Nephron (organoid): Measurements from ENCODE around the gene TAS2R10.

Source experiments
- H3K27ac Mint-ChIP-seq, 3 experiments: 2 replicates each; pipeline ENCODE4 v1.8.0; 2020; ENCODE audit warnings: mixed read lengths in 3 of 3, mild to moderate bottlenecking in 2 of 3, moderate library complexity in 1 of 3
- H3K27me3 Mint-ChIP-seq: 2 replicates; pipeline ENCODE4 v1.8.0; 2021; ENCODE audit warnings: low read depth, mild to moderate bottlenecking, moderate library complexity, mixed read lengths
- H3K36me3 Mint-ChIP-seq: 2 replicates; pipeline ENCODE4 v1.8.0; 2020; ENCODE audit warnings: low read depth, mixed read lengths
- H3K4me1 Mint-ChIP-seq: 2 replicates; pipeline ENCODE4 v1.8.0; 2020; ENCODE audit warnings: mixed read lengths
- H3K4me3 Mint-ChIP-seq, 3 experiments: 2 replicates each; pipeline ENCODE4 v1.8.0; 2020; ENCODE audit warnings: mild to moderate bottlenecking in 3 of 3, mixed read lengths in 3 of 3, moderate library complexity in 2 of 3
- H3K9me3 Mint-ChIP-seq: 2 replicates; pipeline ENCODE4 v1.8.0; 2020; ENCODE audit warnings: mixed read lengths
- CTCF ChIP-seq, 3 experiments: fragments of 200-600 bp; sonication (generic); IDR thresholded peaks; one replicate each; pipeline ENCODE4 v1.5.0; 2021; ENCODE audit warnings: antibody characterized with exemption in 3 of 3; ENCODE audit not compliant: unreplicated experiment in 3 of 3

The TAS2R10 gene, protein sequence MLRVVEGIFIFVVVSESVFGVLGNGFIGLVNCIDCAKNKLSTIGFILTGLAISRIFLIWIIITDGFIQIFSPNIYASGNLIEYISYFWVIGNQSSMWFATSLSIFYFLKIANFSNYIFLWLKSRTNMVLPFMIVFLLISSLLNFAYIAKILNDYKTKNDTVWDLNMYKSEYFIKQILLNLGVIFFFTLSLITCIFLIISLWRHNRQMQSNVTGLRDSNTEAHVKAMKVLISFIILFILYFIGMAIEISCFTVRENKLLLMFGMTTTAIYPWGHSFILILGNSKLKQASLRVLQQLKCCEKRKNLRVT

GRCh38 chr12:10826258-10826657, at the start of gene TAS2R10:
Gene TAS2R10, minus strand, starts transcription at chr12:10826358. Its CDS starts 89 bp downstream, at chr12:10826269.
- Mint-ChIP-seq H3K4me1 (no peaks in the 10 kb centered on the region), H3K4me3 (no peak within 1 kb of the TSS), H3K27ac (no peak within 1 kb of the TSS), H3K36me3 (no peaks in the 10 kb centered on the region), H3K9me3 (no peaks in the 10 kb centered on the region), H3K27me3 (peaks cover 3% of the 10 kb centered on the region)
- no peak for TF ChIP-seq CTCF (IDR thresholded peaks at IDR 0.05; ENCODE audit: unreplicated experiment in 3 of 3)

GRCh38 chr12:10873378-10873777, 47.2 kb upstream of the TAS2R10 start:
- Mint-ChIP-seq H3K27me3 (no peaks in the 10 kb centered on the region), H3K36me3 (peaks cover 39% of the 10 kb centered on the region), H3K4me1 (no peaks in the 10 kb centered on the region), H3K4me3 (no peak overlapping the region), H3K9me3 (peaks cover 5% of the 10 kb centered on the region), H3K27ac (peak overlapping the region in 1 of 3 experiments; percentile 37)
- no peak for TF ChIP-seq CTCF (IDR thresholded peaks at IDR 0.05; ENCODE audit: unreplicated experiment in 3 of 3)

GRCh38 chr12:10867381-10867780, 41.2 kb upstream of the TAS2R10 start:
- Mint-ChIP-seq H3K4me1 (no peaks in the 10 kb centered on the region), H3K4me3 (no peak overlapping the region), H3K27me3 (no peaks in the 10 kb centered on the region), H3K27ac (no peak overlapping the region), H3K9me3 (peaks cover 11% of the 10 kb centered on the region), H3K36me3 (peaks cover 44% of the 10 kb centered on the region)
- no peak for TF ChIP-seq CTCF (IDR thresholded peaks at IDR 0.05; ENCODE audit: unreplicated experiment in 3 of 3)

- H3K4me1 Mint-ChIP-seq = no peaks in the 10 kb centered on the region
- H3K9me3 Mint-ChIP-seq = peaks cover 39% of the 10 kb centered on the region
- no peaks in the 10 kb centered on the region for H3K27me3 Mint-ChIP-seq
- H3K4me3 Mint-ChIP-seq = no peak overlapping the region
- no peak for TF ChIP-seq CTCF (IDR thresholded peaks at IDR 0.05; ENCODE audit: unreplicated experiment in 3 of 3)
- peaks cover 73% of the 10 kb centered on the region for H3K36me3 Mint-ChIP-seq
- no peak overlapping the region for H3K27ac Mint-ChIP-seq
Measured at GRCh38 chr12:10863512-10864218, 37.5 kb upstream of the TAS2R10 start.

- TF ChIP-seq CTCF (IDR thresholded peaks at IDR 0.05; ENCODE audit: unreplicated experiment in 3 of 3) = no peak
- H3K9me3 Mint-ChIP-seq = peaks cover 60% of the 10 kb centered on the region
- H3K36me3 Mint-ChIP-seq = peaks cover 75% of the 10 kb centered on the region
Measured at GRCh38 chr12:10861366-10861765, 35.2 kb upstream of the TAS2R10 start.

More at GRCh38 chr12:10861366-10861765, 35.2 kb upstream of the TAS2R10 start:
- Mint-ChIP-seq H3K4me3 (no peak overlapping the region), H3K27me3 (no peaks in the 10 kb centered on the region), H3K4me1 (no peaks in the 10 kb centered on the region), H3K27ac (no peak overlapping the region)
